Amniotic epithelial cell (primary cell): ENCODE measurements around the gene PAPOLG.
"Not testable (repeated sequence)": the region's sequence is repeated elsewhere in the genome, so short reads cannot be mapped to it uniquely, and the experiment has no call there.

Experiments used
- DNase-seq: peaks from one replicate; pipeline ENCODE4 v3.0.0-alpha.2; 2010; ENCODE audit warnings: low read depth

The PAPOLG gene

GRCh38 chr2:60823694-60824305, 67.7 kb downstream of the PAPOLG start:
- DNase-seq: no peak

GRCh38 chr2:60825666-60826065, 69.6 kb downstream of the PAPOLG start:
- no peak for DNase-seq

- no peak for DNase-seq
Measured at GRCh38 chr2:60826111-60826510, 70.0 kb downstream of the PAPOLG start.

GRCh38 chr2:60826860-60827259, 70.8 kb downstream of the PAPOLG start:
- not testable (repeated sequence) for DNase-seq

- no peak for DNase-seq
Measured at GRCh38 chr2:60827369-60827768, 71.3 kb downstream of the PAPOLG start.

- no peak for DNase-seq
Measured at GRCh38 chr2:60830991-60831390, 74.9 kb downstream of the PAPOLG start.

GRCh38 chr2:60831921-60832320, 75.9 kb downstream of the PAPOLG start:
- DNase-seq: no peak

- DNase-seq: no peak
Measured at GRCh38 chr2:60832621-60833020, 76.6 kb downstream of the PAPOLG start.

- DNase-seq: no peak
Measured at GRCh38 chr2:60834270-60834717, 78.2 kb downstream of the PAPOLG start.

- DNase-seq: no peak
Measured at GRCh38 chr2:60836491-60836890, 80.4 kb downstream of the PAPOLG start.

GRCh38 chr2:60837123-60837522, 81.1 kb downstream of the PAPOLG start:
- no peak for DNase-seq

- no peak for DNase-seq
Measured at GRCh38 chr2:60838481-60838880, 82.4 kb downstream of the PAPOLG start.

GRCh38 chr2:60839126-60839813, 83.2 kb downstream of the PAPOLG start:
- no peak for DNase-seq

GRCh38 chr2:60840880-60841279, 84.8 kb downstream of the PAPOLG start:
- no peak for DNase-seq

- no peak for DNase-seq
Measured at GRCh38 chr2:60843006-60843405, 86.9 kb downstream of the PAPOLG start.

- no peak for DNase-seq
Measured at GRCh38 chr2:60844105-60844504, 88.0 kb downstream of the PAPOLG start.

- no peak for DNase-seq
Measured at GRCh38 chr2:60847854-60848253, 91.8 kb downstream of the PAPOLG start.
